SK-N-MC (cell line): Measurements from ENCODE around the gene RPS8.
"Not testable (repeated sequence)": the region's sequence is repeated elsewhere in the genome, so short reads cannot be mapped to it uniquely, and the experiment has no call there.

ENCODE experiments used
- DNase-seq: peaks from one replicate; pipeline ENCODE4 v3.0.0-alpha.2; 2011; ENCODE audit warnings: low read depth, low spot score
- H3K27ac ChIP-seq: fragments of 200-600 bp; sonication (generic); 2 replicates; pipeline ENCODE4 v1.5.1; 2016; ENCODE audit warnings: mixed run types
- H3K36me3 ChIP-seq: fragments of 200-600 bp; sonication (generic); 2 replicates; pipeline ENCODE4 v1.6.1; 2017; ENCODE audit warnings: antibody characterized with exemption, low read length, mixed read lengths; ENCODE audit not compliant: insufficient read depth
- H3K4me3 ChIP-seq: fragments of 200-600 bp; sonication (generic); 2 replicates; pipeline ENCODE4 v1.5.1; 2016
- H3K9ac ChIP-seq: fragments of 200-600 bp; sonication (generic); 2 replicates; pipeline ENCODE4 v1.8.0; 2017; ENCODE audit warnings: mixed run types, mixed read lengths; ENCODE audit not compliant: insufficient read length
- H3K9me3 ChIP-seq: fragments of 200-600 bp; sonication (generic); 2 replicates; pipeline ENCODE4 v1.6.1; 2017; ENCODE audit warnings: low read depth, mild to moderate bottlenecking, antibody characterized with exemption, low read length, moderate library complexity, mixed read lengths
- EZH2 ChIP-seq: fragments of 200-600 bp; sonication (generic); IDR thresholded peaks from one replicate; pipeline ENCODE4 v1.6.1; 2017; ENCODE audit warnings: antibody characterized with exemption
- FOXP2 ChIP-seq: optimal IDR thresholded peaks from 2 replicates; pipeline ENCODE3; 2011; ENCODE audit warnings: mild to moderate bottlenecking, moderate library complexity; ENCODE audit not compliant: insufficient read depth; ENCODE audit errors: extremely low read length, control extremely low read depth
- POLR2AphosphoS5 ChIP-seq: IDR thresholded peaks from 2 replicates; pipeline ENCODE4 v1.6.1; 2012; ENCODE audit warnings: mild to moderate bottlenecking, low read depth, low read length, borderline replicate concordance

Gene RPS8

DNA sequence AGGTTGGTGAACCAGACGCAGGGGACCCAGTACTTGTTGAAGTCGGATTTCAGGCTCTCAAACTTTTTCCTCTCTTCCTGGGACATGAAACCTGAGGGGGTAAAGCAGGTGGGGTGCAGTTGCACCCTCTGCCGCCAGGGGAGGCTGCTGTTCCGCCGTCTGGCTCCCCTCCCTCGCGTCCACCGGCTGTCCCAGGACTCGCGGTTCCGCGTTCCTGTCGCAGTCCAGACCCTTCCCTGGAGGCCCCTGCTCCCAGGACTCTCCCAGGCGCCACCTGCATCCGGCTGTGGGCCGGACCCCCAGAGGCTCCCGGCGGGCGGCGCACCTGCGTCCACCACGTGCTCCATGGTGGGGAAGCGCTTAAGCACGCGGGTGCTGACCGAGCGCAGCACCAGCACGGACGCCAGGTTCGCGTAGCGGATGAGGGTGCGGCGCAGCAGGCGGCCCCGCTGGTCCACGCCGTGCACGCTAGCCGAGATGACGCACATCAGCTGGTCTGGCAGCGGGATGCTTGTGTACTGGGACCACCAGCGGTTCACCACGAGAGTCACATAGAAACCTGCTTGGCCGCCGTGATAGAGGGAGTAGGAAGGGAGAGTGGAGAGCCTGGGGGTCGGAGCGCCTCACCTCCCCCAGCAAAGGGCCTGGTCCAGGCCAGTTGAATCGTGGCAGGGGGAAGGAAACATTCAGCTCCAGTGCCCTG lies 10.9 kb downstream of the RPS8 start:
- H3K9ac ChIP-seq: no peak overlapping the region
- no peak for DNase-seq
- H3K4me3 ChIP-seq: no peak overlapping the region
- peaks cover 8% of the 10 kb centered on the region; the same call in 1 of the 2 replicates for H3K36me3 ChIP-seq
- no peaks in the 10 kb centered on the region for H3K9me3 ChIP-seq
- H3K27ac ChIP-seq: no peak overlapping the region
- no peak for TF ChIP-seq POLR2AphosphoS5
- TF ChIP-seq EZH2: no peak
- TF ChIP-seq FOXP2: no peak

DNA sequence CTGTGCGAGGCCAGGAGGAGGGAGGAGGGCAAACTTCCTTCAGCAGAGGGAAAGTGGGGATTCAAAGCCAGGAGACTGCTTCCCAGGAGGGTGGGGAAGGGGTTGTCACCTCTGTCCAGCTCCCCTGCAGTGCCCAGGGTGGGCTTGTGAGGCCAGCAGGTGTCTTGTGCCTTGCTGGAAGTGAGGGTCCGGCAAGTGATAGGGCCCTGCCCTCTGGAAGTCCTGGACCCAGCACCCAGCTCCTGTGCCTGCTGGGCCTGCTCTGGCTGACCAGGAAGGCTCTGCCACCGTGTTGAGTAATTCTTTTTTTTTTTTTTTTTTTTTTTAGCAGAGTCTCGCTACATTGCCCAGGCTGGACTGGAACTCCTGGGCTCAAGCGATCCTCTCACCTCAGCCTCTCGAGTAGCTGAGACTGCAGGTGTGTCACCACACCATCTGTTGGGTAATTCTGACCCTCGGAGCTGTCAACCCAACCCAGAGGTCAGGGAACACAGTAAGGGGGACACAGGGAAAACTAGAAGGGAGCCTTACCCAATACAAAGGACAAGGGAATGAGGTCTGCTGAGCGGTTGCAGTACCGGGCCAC lies 11.6 kb downstream of the RPS8 start:
- no peaks in the 10 kb centered on the region for H3K9me3 ChIP-seq
- peaks cover 2% of the 10 kb centered on the region; the same call in 1 of the 2 replicates for H3K36me3 ChIP-seq
- H3K27ac ChIP-seq: no peak overlapping the region
- H3K9ac ChIP-seq: no peak overlapping the region
- no peak for DNase-seq
- H3K4me3 ChIP-seq: no peak overlapping the region
- TF ChIP-seq POLR2AphosphoS5: no peak
- no peak for TF ChIP-seq FOXP2
- no peak for TF ChIP-seq EZH2

DNA sequence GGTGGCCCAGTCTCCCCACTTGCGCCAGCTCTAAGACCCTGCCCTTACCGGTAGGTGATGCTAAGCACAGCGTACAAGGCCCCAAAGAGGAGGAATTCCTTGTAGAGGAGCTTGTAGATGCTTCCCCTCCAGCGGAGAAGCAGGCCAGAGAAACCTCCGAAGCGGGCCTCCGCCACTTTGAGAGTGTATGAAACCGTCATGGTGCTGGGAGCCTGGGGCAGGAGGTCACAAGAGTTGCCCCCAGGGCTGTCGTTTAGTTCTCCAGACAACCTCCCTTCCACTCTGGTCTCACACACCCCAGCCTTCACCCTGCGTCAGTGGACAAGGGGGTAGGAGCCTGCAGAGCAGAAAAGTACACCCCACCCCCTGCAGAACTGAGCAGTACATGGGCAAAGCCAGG lies 12.2 kb downstream of the RPS8 start:
- Histone ChIP-seq H3K9me3 (no peaks in the 10 kb centered on the region), H3K36me3 (no peaks in the 10 kb centered on the region), H3K27ac (no peak overlapping the region), H3K9ac (no peak overlapping the region), H3K4me3 (no peak overlapping the region)
- no peak for DNase-seq
- no peak for TF ChIP-seq POLR2AphosphoS5
- TF ChIP-seq FOXP2: no peak
- no peak for TF ChIP-seq EZH2

DNA sequence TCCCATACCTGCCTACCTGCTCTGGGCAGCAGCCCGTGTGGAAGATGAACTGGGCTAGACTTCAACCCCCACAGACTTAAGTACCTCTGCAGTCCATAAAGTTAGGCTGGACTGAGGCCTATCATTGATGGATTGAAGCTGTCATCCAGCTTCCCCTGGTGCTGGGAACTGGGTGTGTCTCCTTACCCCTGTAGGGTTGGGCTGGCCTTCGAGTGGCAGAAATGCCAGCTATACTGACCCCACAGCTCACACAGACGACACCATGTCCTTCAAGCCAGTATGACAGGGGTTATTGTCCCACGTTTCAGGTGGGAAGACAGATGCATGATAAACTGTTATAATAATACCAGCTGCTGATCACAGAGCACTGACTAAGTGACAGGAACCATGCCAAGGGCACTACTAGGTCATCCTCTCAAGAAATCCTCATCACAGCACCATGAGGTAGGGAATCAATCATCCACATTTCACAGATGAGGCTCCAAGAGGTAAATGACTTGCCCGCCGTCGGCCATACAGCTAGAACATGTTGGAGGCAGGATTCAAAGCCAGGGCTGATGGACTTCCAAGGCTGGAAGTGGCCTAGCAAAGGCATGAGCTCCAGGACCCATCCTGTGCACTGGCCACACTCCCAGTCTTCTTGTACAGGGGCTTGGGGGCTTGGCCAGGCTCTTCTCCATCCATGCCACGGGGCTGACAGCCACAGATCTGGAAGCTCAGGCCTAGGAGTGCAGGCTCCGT lies 12.9 kb downstream of the RPS8 start, which contains the start of gene BEST4:
Gene BEST4 (minus strand): TSS at position 51 of the 741 bp plus-strand sequence. CDS start 465 bp downstream, outside the sequence.
- Histone ChIP-seq H3K9me3 (no peaks in the 10 kb centered on the region), H3K27ac (no peak within 1 kb of the TSS), H3K36me3 (no peaks in the 10 kb centered on the region), H3K9ac (no peak within 1 kb of the TSS), H3K4me3 (no peak within 1 kb of the TSS)
- TF ChIP-seq POLR2AphosphoS5: no peak
- TF ChIP-seq EZH2: no peak
- TF ChIP-seq FOXP2: no peak
- DNase-seq: no peak

DNA sequence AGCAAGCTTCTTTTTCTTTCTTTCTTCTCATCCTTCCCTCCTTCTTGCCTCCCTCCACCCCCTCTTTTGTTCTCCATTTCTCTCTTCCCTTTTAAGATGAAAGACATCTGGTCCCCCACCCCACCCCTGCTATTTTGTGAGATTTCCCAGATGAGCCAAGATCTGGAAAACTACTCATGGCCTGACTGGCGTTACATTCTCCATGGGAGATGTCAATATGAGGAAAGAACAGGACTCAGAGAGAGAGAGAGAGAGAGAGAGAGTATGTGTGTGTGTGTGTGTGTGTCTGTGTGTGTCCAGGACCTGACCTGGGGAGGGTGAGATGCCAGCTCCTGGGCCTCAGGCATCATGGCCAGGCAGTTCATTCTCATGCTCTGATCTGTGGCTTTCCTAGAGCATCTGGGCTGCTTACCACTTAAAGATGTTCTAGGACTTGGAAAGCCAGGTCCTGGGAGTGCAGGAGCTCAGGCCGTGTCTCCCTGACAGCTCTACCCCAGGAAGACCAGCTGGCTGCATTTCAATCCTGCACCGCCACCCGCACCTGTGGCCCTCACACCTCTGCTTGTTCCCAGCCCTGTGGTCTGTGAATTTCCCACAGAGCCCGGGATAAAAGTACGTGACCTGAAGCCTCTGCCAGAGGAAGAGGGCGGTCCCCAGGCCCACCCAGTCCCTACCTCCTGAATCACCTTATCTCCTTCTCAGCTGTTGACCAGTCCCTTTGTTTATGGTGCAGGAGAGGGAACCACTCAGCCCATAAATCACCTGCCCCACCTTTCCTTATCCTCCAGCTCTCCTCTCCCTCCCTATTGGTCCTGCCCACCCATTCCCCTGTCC lies 15.8 kb downstream of the RPS8 start:
- Histone ChIP-seq H3K27ac (no peak overlapping the region), H3K9ac (no peak overlapping the region), H3K36me3 (no peaks in the 10 kb centered on the region), H3K4me3 (no peak overlapping the region), H3K9me3 (no peaks in the 10 kb centered on the region)
- TF ChIP-seq EZH2: no peak
- no peak for TF ChIP-seq FOXP2
- no peak for TF ChIP-seq POLR2AphosphoS5
- no peak for DNase-seq

DNA sequence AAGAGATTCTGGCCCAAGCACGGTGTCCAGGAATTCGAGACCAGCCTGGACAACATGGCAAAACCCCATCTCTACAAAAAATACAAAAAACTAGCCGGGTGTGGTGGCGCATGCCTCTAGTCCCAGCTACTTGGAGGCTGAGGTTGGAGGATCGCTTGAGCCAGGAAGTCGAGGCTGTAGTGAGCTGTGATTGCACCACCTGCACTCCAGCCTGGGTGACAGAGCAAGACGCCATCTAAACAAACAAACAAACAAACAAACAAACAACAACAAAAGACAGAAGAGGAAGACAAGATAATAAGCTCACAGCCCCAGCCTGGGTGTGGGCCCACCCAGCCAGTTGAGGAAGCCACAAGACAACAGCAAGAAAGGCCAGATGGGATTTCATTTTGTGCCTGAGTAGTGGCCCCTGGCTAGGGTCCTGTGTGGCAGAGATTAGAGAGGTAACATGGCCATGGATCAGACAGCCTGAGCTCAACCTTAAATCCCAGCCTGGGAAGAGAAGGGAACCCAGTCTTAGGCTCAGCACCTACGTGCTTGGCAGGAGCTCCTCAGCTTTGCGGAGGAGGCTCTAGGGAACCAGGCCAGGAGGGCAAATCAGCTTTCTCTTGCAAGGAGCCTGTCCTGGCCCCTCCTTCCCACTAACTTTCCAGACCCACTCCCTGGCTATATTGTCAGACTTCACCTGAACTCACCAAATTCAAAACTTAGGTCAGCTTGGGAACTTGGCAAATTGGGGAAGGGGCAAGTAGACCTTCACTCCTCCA lies 17.6 kb downstream of the RPS8 start:
- Histone ChIP-seq H3K9ac (no peak overlapping the region), H3K9me3 (no peaks in the 10 kb centered on the region), H3K36me3 (no peaks in the 10 kb centered on the region), H3K27ac (no peak overlapping the region), H3K4me3 (no peak overlapping the region)
- TF ChIP-seq EZH2: no peak
- no peak for TF ChIP-seq FOXP2
- no peak for TF ChIP-seq POLR2AphosphoS5
- no peak for DNase-seq

DNA sequence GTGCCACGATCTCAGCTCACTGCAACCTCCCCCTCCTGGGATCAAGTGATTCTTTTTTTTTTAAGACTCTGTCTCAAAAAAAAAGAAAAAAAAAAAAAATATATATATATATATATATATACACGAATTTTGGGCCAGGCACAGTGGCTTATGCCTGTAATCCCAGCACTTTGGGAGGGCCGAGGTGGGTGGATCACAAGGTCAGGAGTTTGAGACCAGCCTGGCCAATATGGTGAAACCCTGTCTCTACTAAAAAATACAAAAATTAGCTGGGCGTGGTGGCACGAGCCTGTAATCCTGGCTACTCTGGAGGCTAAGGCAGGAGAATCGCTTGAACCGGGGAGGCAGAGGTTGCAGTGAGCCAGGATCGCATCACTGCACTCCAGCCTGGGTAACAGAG lies 22.5 kb downstream of the RPS8 start:
- H3K27ac ChIP-seq, H3K4me3 ChIP-seq, DNase-seq: not testable (repeated sequence)

More for the DNA sequence above, 22.5 kb downstream of the RPS8 start:
- not testable (repeated sequence) for H3K9me3 ChIP-seq, H3K36me3 ChIP-seq, H3K9ac ChIP-seq
